Measurements from ENCODE around the gene PPFIA3. TPM values are rescaled to one million over a fixed set of nuclear protein-coding genes. Genes with fewer than 3 reads are reported as not detected.

PPFIA3 gene
- total RNA-seq, 120 experiments from 2014 or later, result 24.9 to 116 (median 84.0) TPM

Other genes with a start within 250 kb of the PPFIA3 start
- gene PPP1R15A, start 247.1 kb upstream of the PPFIA3 start, total RNA-seq, result 100 to 1,000 TPM in 2 of 120 experiments, 10 to 100 TPM in 118; 16.8 to 138 (median 25.5) TPM
- 1 to 10 TPM in 98 of 120 experiments, under 1 TPM in 20, not detected in 2; 0.28 to 7.6 (median 2.2) TPM for gene TULP2, start 220.8 kb upstream of the PPFIA3 start, total RNA-seq
- 100 to 1,000 TPM; 123 to 249 (median 172) TPM for gene NUCB1, start 219.2 kb upstream of the PPFIA3 start, total RNA-seq
- gene DHDH, start 185.8 kb upstream of the PPFIA3 start, total RNA-seq, result 1 to 10 TPM in 102 of 120 experiments, under 1 TPM in 8, not detected in 10; 0.60 to 6.2 (median 2.2) TPM
- 10 to 100 TPM; 24.4 to 60.6 (median 39.2) TPM for gene BAX, start 164.7 kb upstream of the PPFIA3 start, total RNA-seq
- gene FTL, start 154.2 kb upstream of the PPFIA3 start, total RNA-seq, result 1,000 to 10,000 TPM in 102 of 120 experiments, 100 to 1,000 TPM in 18; 795 to 2,828 (median 1,249) TPM
- gene GYS1, start 126.2 kb upstream of the PPFIA3 start, total RNA-seq, result 10 to 100 TPM; 17.6 to 67.9 (median 37.0) TPM
- 10 to 100 TPM; 39.7 to 85.0 (median 53.9) TPM for gene RUVBL2, start 125.7 kb upstream of the PPFIA3 start, total RNA-seq
- 1 to 10 TPM in 1 of 120 experiments, not detected in 119; 1.9 TPM for gene LHB, start 102.5 kb upstream of the PPFIA3 start, total RNA-seq
- not detected for gene CGB3, start 95.2 kb upstream of the PPFIA3 start, total RNA-seq
- under 1 TPM in 1 of 120 experiments, not detected in 119; 0.68 TPM for gene CGB2, start 87.7 kb upstream of the PPFIA3 start, total RNA-seq
- not detected for gene CGB1, start 82.6 kb upstream of the PPFIA3 start, total RNA-seq
- gene CGB5, start 75.7 kb upstream of the PPFIA3 start, total RNA-seq, result not detected
- gene CGB8, start 70.4 kb upstream of the PPFIA3 start, total RNA-seq, result not detected
- gene CGB7, start 61.8 kb upstream of the PPFIA3 start, total RNA-seq, result 1 to 10 TPM in 1 of 120 experiments, under 1 TPM in 6, not detected in 113; 0.49 to 1.5 (median 0.59) TPM
- gene NTF4, start 54.7 kb upstream of the PPFIA3 start, total RNA-seq, result not detected
- under 1 TPM in 5 of 120 experiments, not detected in 115; 0.10 to 0.25 (median 0.17) TPM for gene KCNA7, start 46.8 kb upstream of the PPFIA3 start, total RNA-seq
- gene SNRNP70, start 34.1 kb upstream of the PPFIA3 start, total RNA-seq, result 100 to 1,000 TPM; 217 to 495 (median 342) TPM
- 10 to 100 TPM; 15.5 to 61.0 (median 36.9) TPM for gene LIN7B, start 5.2 kb upstream of the PPFIA3 start, total RNA-seq
- gene C19orf73, start 401 bp upstream of the PPFIA3 start, total RNA-seq, result 1 to 10 TPM in 119 of 120 experiments, not detected in 1; 1.5 to 6.6 (median 3.2) TPM
- gene HRC, start 35.9 kb downstream of the PPFIA3 start, total RNA-seq, result 1 to 10 TPM in 96 of 120 experiments, under 1 TPM in 24; 0.26 to 5.0 (median 1.5) TPM
- gene TRPM4, start 38.2 kb downstream of the PPFIA3 start, total RNA-seq, result 10 to 100 TPM in 119 of 120 experiments, 1 to 10 TPM in 1; 7.3 to 29.5 (median 16.3) TPM
- 1 to 10 TPM in 113 of 120 experiments, under 1 TPM in 7; 0.28 to 6.3 (median 2.2) TPM for gene SLC6A16, start 205.6 kb downstream of the PPFIA3 start, total RNA-seq
- gene CD37, start 215.9 kb downstream of the PPFIA3 start, total RNA-seq, result 10 to 100 TPM in 45 of 120 experiments, 1 to 10 TPM in 75; 1.7 to 33.0 (median 8.8) TPM
- gene TEAD2, start 242.9 kb downstream of the PPFIA3 start, total RNA-seq, result 10 to 100 TPM in 5 of 120 experiments, 1 to 10 TPM in 115; 1.2 to 17.3 (median 4.2) TPM
- 1 to 10 TPM in 1 of 120 experiments, under 1 TPM in 1, not detected in 118; 0.91 to 1.4 TPM for gene DKKL1, start 244.3 kb downstream of the PPFIA3 start, total RNA-seq